WTC11 (cell line): Measurements from ENCODE around the gene SCIN. TPM values are rescaled to one million over a fixed set of nuclear protein-coding genes. Genes with fewer than 3 reads are reported as not detected.

Experiments
- ATAC-seq: fragments of 200-7000 bp; cut with Tn5 transposase; 2 replicates; pipeline ENCODE4 v1.10.0; 2021; ENCODE audit warnings: mild to moderate bottlenecking, moderate library complexity
- CTCF ChIA-PET: fragments of 300-600 bp; sonication (Branson Sonifier 250); formaldehyde crosslinking; loops from one replicate; lab custom pipeline; 2021; ENCODE audit warnings: antibody characterized with exemption; lab: Charles Lee
- POLR2A ChIA-PET: fragments of 350-600 bp; sonication (Branson Sonifier 250); formaldehyde crosslinking; loops from one replicate; lab custom pipeline; 2021; ENCODE audit warnings: antibody characterized with exemption; lab: Charles Lee
- DNase-seq: peaks from one replicate; pipeline ENCODE4 v3.0.0; 2021; ENCODE audit warnings: low spot score
- H3K27ac Mint-ChIP-seq: 2 replicates; pipeline ENCODE4 v1.8.0; 2021; ENCODE audit warnings: mixed read lengths
- H3K27me3 Mint-ChIP-seq: 2 replicates; pipeline ENCODE4 v1.8.0; 2021; ENCODE audit warnings: low read depth, mild to moderate bottlenecking, moderate library complexity, mixed read lengths
- H3K36me3 Mint-ChIP-seq: 2 replicates; pipeline ENCODE4 v1.8.0; 2021; ENCODE audit warnings: mixed read lengths
- H3K4me1 Mint-ChIP-seq: 2 replicates; pipeline ENCODE4 v1.8.0; 2022; ENCODE audit warnings: mixed read lengths
- H3K4me3 Mint-ChIP-seq: 2 replicates; pipeline ENCODE4 v1.8.0; 2021; ENCODE audit warnings: mild to moderate bottlenecking, moderate library complexity, mixed read lengths
- H3K9me3 Mint-ChIP-seq: 2 replicates; pipeline ENCODE4 v1.8.0; 2021; ENCODE audit warnings: mixed read lengths
- CREB1 ChIP-seq: sonication (generic); formaldehyde crosslinking; IDR thresholded peaks from 2 replicates; pipeline ENCODE4 v1.8.0; 2023; ENCODE audit warnings: mild to moderate bottlenecking, missing genetic modification reagents
- ETV6 ChIP-seq: sonication (generic); formaldehyde crosslinking; IDR thresholded peaks from 2 replicates; pipeline ENCODE4 v1.8.1; 2022; ENCODE audit warnings: mild to moderate bottlenecking, missing genetic modification reagents
- FOXK1 ChIP-seq: sonication (generic); formaldehyde crosslinking; IDR thresholded peaks from 2 replicates; pipeline ENCODE4 v1.8.0; 2022; ENCODE audit warnings: mild to moderate bottlenecking, moderate library complexity, missing genetic modification reagents
- IRF1 ChIP-seq: sonication (generic); formaldehyde crosslinking; IDR thresholded peaks from 2 replicates; pipeline ENCODE4 v1.8.0; 2023; ENCODE audit warnings: missing genetic modification reagents
- IRF2 ChIP-seq: sonication (generic); formaldehyde crosslinking; IDR thresholded peaks from 2 replicates; pipeline ENCODE4 v1.8.0; 2022; ENCODE audit warnings: low read depth, missing genetic modification reagents, borderline replicate concordance
- JAZF1 ChIP-seq: fragments of 250-450 bp; sonication (Bioruptor Pico); IDR thresholded peaks from 2 replicates; pipeline ENCODE4 v1.9.0; 2021; ENCODE audit warnings: moderate library complexity, mild to moderate bottlenecking, inconsistent platforms
- JUN ChIP-seq: sonication (generic); formaldehyde crosslinking; IDR thresholded peaks from 2 replicates; pipeline ENCODE4 v1.8.0; 2023; ENCODE audit warnings: mild to moderate bottlenecking, missing genetic modification reagents
- NR1H2 ChIP-seq: sonication (generic); formaldehyde crosslinking; IDR thresholded peaks from 2 replicates; pipeline ENCODE4 v1.9.0; 2021; ENCODE audit warnings: mild to moderate bottlenecking, moderate library complexity, missing genetic modification reagents
- TEAD4 ChIP-seq: sonication (generic); formaldehyde crosslinking; IDR thresholded peaks from 2 replicates; pipeline ENCODE4 v1.8.0; 2022; ENCODE audit warnings: mild to moderate bottlenecking, missing genetic modification reagents
- ZNF121 ChIP-seq: sonication (generic); formaldehyde crosslinking; IDR thresholded peaks from 2 replicates; pipeline ENCODE4 v1.8.0; 2023; ENCODE audit warnings: missing genetic modification reagents
- ZNF281 ChIP-seq: sonication (generic); formaldehyde crosslinking; IDR thresholded peaks from 2 replicates; pipeline ENCODE4 v1.8.0; 2023; ENCODE audit warnings: mild to moderate bottlenecking, missing genetic modification reagents
- ZNF423 ChIP-seq: fragments of 250-450 bp; sonication (Bioruptor Pico); IDR thresholded peaks from 2 replicates; pipeline ENCODE4 v2.1.2; 2022; ENCODE audit warnings: mild to moderate bottlenecking, moderate library complexity
- ZNF532 ChIP-seq: fragments of 250-450 bp; sonication (Bioruptor Pico); IDR thresholded peaks from 2 replicates; pipeline ENCODE4 v1.9.0; 2021; ENCODE audit warnings: mild to moderate bottlenecking, borderline replicate concordance
- ZSCAN18 ChIP-seq: fragments of 250-450 bp; sonication (Bioruptor Pico); IDR thresholded peaks from 2 replicates; pipeline ENCODE4 v2.1.2; 2022; ENCODE audit warnings: mild to moderate bottlenecking, moderate library complexity
- total RNA-seq: library from RNA; stranded (reverse); gene quantifications from 3 replicates; pipeline ENCODE4 v1.2.3, GENCODE V29; 2021
- TF ChIP-seq, protein P1 (sequence below): sonication (generic); formaldehyde crosslinking; IDR thresholded peaks from 2 replicates; pipeline ENCODE4 v1.8.0; 2022; ENCODE audit warnings: mild to moderate bottlenecking, missing genetic modification reagents

The SCIN gene
- total RNA-seq, 1 experiment from 2014 or later, result 0.98 TPM

DNA sequence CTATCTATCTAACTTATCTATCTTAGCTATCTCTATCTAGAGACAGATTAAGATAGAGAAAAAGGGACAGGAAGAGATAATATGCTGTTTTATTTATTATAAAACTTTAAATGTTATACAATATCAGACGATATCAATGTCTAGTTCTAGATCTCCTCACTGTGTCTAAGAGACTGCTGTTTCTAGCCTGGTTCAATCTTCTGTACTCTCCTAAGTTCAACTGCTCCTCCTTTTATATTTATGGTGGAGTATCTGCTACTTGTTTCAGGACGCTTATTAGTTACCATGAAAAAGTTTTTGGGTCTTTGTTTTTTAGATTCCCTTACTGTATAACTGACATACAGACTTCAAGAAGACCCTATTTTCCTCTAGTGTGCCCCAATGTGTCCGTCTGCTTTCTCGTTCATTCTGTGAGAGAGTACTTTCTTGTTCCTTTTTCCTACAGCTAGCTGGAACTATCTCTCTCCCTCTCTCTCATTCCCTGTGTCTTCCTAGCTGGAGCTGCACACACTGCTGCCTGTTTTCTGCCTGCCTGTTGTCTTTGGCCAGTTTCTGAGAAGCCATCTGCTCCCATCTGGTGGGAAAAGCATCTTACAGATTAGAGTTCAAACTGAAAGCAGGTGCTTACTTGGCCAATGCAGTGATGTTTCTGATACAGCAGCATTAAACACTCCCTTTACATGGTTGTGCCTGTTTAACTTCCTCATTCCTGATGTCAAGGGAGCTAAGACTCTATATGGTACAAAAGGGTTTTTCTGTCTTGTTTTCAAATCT lies 67.5 kb downstream of the SCIN start:
- H3K36me3 Mint-ChIP-seq, result no peaks in the 10 kb centered on the region
- no peak for DNase-seq
- peaks cover 10% of the 10 kb centered on the region for H3K4me1 Mint-ChIP-seq
- no peak overlapping the region for H3K4me3 Mint-ChIP-seq
- H3K9me3 Mint-ChIP-seq, result no peaks in the 10 kb centered on the region
- ATAC-seq, result no peak
- no peaks in the 10 kb centered on the region for H3K27me3 Mint-ChIP-seq
- no peak for TF ChIP-seq FOXK1 (CRISPR knock-in tag)
- no peak for TF ChIP-seq ZNF532 (CRISPR knock-in tag)
- no peak for TF ChIP-seq ZNF281 (CRISPR knock-in tag)
- TF ChIP-seq, all 79 proteins: peak for 0
- ChIA-PET CTCF (interaction anchor here (1.0 to 1.6 kb wide), 8 partner anchors 9 to 180 kb away, joined by 3 to 12 read pairs (median 4); partner anchors contain the start of gene ARL4A), POLR2A (no interaction called here)
- peak overlapping the region; percentile 47; the same call in 1 of the 2 replicates for H3K27ac Mint-ChIP-seq

DNA sequence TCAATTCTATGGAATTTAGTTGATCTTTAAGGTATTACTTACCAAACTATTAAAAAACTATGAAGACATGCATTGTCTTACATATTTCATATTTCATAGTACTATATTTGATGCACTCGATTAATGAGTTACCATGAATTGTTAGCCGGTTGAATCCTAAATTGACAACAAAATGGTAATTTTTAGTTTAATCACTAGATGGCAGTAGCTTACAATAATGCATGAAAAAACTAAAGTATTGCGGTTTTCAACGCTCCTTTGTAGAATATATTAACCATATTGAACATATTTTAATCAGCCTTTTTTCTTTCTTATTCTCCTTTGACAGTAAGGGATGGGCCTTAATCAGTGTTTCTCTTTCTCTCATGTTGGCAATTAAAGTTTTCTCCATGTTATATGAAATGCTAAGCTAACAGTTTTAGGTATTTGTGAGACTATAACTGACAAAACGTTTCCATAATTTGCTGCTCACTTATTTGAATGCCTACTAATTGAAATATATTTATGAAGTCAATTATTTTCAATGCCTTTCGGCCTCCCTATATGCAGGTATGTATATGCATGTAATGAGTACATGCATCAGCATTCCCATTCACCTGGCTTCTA lies 68.4 kb downstream of the SCIN start:
- CTCF ChIA-PET, result interaction anchor here (0.5 to 1.6 kb wide), 11 partner anchors 10 to 1600 kb away, joined by 3 to 12 read pairs (median 3); partner anchors contain the start of gene ARL4A
- Mint-ChIP-seq H3K27ac (no peak overlapping the region), H3K27me3 (no peaks in the 10 kb centered on the region)
- TF ChIP-seq JUN (CRISPR knock-in tag) (no peak), ZSCAN18 (CRISPR knock-in tag) (no peak), ZNF423 (CRISPR knock-in tag) (no peak), ETV6 (CRISPR knock-in tag) (no peak), TEAD4 (CRISPR knock-in tag) (no peak), IRF2 (CRISPR knock-in tag) (no peak), JAZF1 (CRISPR knock-in tag) (no peak), CREB1 (CRISPR knock-in tag) (no peak), IRF1 (no peak), FOXK1 (CRISPR knock-in tag) (no peak), ZNF121 (no peak), NR1H2 (no peak)
- TF ChIP-seq, protein P1, sequence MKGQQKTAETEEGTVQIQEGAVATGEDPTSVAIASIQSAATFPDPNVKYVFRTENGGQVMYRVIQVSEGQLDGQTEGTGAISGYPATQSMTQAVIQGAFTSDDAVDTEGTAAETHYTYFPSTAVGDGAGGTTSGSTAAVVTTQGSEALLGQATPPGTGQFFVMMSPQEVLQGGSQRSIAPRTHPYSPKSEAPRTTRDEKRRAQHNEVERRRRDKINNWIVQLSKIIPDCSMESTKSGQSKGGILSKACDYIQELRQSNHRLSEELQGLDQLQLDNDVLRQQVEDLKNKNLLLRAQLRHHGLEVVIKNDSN (CRISPR knock-in tag), result no peak
- TF ChIP-seq, all 79 proteins: peak for 0
- POLR2A ChIA-PET, result no interaction called here
- H3K9me3 Mint-ChIP-seq, result no peaks in the 10 kb centered on the region
- DNase-seq (no peak), ATAC-seq (no peak)
- H3K4me3 Mint-ChIP-seq, result no peak overlapping the region
- no peaks in the 10 kb centered on the region for H3K36me3 Mint-ChIP-seq
- peaks cover 3% of the 10 kb centered on the region; the same call in 1 of the 2 replicates for H3K4me1 Mint-ChIP-seq
